ENCODE results near the gene IGF1R. TPM values are rescaled to one million over a fixed set of nuclear protein-coding genes. Genes with fewer than 3 reads are reported as not detected.

The IGF1R gene
- total RNA-seq, 2 donors from 2014 or later = 115 to 119 TPM

DNA sequence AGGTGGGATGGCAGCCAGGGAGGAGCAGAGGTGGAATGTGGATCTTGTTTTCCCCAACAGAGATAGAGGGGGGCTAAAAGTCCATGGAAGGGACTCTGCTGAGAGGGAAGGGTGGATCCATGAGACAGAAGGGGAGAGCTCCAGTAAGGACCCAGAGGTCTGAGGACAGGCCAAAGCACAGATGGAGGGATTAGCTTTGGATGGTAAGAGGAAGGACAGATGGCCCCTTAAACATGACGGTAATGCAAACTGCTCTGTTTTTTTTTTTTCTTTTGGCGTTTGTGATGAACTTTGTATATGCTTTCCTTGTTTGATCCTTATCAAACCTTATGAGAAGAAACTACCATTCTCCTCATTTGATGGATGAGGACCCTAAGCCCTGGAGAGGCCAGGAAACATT, 96.2 kb downstream of the IGF1R start:
- Mint-ChIP-seq H3K4me1 (peaks cover 56% of the 10 kb centered on the region), H3K9me3 (no peaks in the 10 kb centered on the region), H3K27me3 (ENCODE audit: insufficient read depth) (no peaks in the 10 kb centered on the region), H3K36me3 (ENCODE audit: low read depth) (peaks cover 2% of the 10 kb centered on the region), H3K27ac (no peak overlapping the region), H3K4me3 (no peak overlapping the region)
- no peak overlapping the region for H3K9ac ChIP-seq (ENCODE audit: extremely low read depth, low read length, poor library complexity, severe bottlenecking)
- H3K4me1 ChIP-seq (ENCODE audit: control insufficient read depth, insufficient read depth, low read length) = no peaks in the 10 kb centered on the region
- H3K27ac ChIP-seq (ENCODE audit: low read depth, low read length) = no peak overlapping the region
- no peaks in the 10 kb centered on the region for H3K9me3 ChIP-seq (ENCODE audit: control insufficient read depth, low read length)
- no peaks in the 10 kb centered on the region for H3K36me3 ChIP-seq (ENCODE audit: control insufficient read depth, insufficient read depth, low read length)
- no peaks in the 10 kb centered on the region for H3K27me3 ChIP-seq (ENCODE audit: control insufficient read depth, insufficient read depth, low read length, poor library complexity, severe bottlenecking)
- 100% methylated on average over 1 of the region's 2 CpGs; no CpG with 5 or more reads in 1 of the 2 experiments for WGBS, 2 experiments (ENCODE audit: insufficient coverage in 1 of 2, insufficient read length in 1 of 2)
- TF ChIP-seq, protein P1, sequence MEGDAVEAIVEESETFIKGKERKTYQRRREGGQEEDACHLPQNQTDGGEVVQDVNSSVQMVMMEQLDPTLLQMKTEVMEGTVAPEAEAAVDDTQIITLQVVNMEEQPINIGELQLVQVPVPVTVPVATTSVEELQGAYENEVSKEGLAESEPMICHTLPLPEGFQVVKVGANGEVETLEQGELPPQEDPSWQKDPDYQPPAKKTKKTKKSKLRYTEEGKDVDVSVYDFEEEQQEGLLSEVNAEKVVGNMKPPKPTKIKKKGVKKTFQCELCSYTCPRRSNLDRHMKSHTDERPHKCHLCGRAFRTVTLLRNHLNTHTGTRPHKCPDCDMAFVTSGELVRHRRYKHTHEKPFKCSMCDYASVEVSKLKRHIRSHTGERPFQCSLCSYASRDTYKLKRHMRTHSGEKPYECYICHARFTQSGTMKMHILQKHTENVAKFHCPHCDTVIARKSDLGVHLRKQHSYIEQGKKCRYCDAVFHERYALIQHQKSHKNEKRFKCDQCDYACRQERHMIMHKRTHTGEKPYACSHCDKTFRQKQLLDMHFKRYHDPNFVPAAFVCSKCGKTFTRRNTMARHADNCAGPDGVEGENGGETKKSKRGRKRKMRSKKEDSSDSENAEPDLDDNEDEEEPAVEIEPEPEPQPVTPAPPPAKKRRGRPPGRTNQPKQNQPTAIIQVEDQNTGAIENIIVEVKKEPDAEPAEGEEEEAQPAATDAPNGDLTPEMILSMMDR (conservative IDR thresholded peaks at IDR 0.05) = no peak
- DNase-seq = no peak
- H3K4me3 ChIP-seq (ENCODE audit: low read length) = no peak overlapping the region

DNA sequence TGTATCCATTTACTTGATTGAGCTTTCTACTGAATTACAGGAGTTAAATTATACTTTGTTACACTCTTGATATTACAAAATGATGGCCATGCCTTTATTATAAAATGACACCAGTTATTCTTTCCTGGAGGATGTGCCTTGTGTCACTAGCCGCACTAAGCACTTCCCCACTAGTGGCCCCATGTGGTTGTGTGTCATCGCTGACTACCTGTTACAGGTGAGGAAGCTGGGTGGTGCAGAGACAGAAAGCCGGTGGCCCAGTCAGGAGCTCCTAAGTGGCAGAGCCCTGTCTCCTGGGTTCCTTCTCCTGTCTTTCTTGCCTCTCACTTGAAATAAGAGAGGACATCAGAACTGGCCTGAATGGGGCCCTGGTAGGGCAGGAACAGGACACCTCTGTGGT, 96.8 kb downstream of the IGF1R start:
- H3K9ac ChIP-seq (ENCODE audit: extremely low read depth, low read length, poor library complexity, severe bottlenecking) = no peak overlapping the region

DNA sequence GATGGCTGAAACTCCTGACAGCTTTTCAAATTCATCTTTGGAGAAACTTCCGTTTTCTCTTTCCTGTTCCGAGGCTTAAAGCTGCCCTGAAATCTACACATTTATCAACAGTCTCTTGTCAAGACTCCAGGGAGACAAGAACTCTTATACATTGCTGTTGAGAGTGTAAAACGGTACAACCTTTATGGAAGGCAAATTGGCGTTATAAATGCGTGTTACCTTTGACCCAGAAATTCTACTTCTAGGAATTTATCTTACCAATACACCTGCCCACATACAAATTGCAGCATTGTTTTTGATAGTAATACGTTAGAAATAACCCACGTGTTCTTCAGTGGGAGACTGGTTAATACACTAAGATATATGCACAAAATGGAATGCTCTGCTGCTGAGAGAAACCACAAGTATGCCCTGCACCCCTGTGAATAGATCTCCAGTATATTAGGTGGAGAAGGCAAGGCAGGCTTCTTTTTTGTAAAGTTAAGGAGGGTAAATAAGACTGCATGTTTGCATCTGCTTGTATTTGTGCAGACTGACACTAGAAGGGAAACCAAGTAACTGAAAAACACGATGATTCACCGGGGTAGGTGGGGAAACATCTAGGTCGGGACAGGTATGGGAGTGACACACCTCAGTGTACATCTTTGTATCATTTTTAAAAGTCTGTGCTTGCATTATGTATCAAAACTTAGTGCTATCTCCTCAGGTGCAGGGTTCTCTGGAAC, 97.5 kb downstream of the IGF1R start:
- no peaks in the 10 kb centered on the region for H3K27me3 ChIP-seq (ENCODE audit: control insufficient read depth, insufficient read depth, low read length, poor library complexity, severe bottlenecking)
- H3K4me1 ChIP-seq (ENCODE audit: control insufficient read depth, insufficient read depth, low read length) = no peaks in the 10 kb centered on the region
- 93 to 94% methylated on average over 9 to 10 of the region's 10 CpGs for WGBS, 2 experiments (ENCODE audit: insufficient coverage in 1 of 2, insufficient read length in 1 of 2)
- Mint-ChIP-seq H3K4me1 (peaks cover 50% of the 10 kb centered on the region), H3K4me3 (no peak overlapping the region), H3K9me3 (no peaks in the 10 kb centered on the region), H3K27ac (no peak overlapping the region), H3K27me3 (ENCODE audit: insufficient read depth) (no peaks in the 10 kb centered on the region), H3K36me3 (ENCODE audit: low read depth) (peaks cover 2% of the 10 kb centered on the region)
- no peaks in the 10 kb centered on the region for H3K36me3 ChIP-seq (ENCODE audit: control insufficient read depth, insufficient read depth, low read length)
- H3K27ac ChIP-seq (ENCODE audit: low read depth, low read length) = no peak overlapping the region
- TF ChIP-seq, protein P1 (conservative IDR thresholded peaks at IDR 0.05) = no peak
- H3K4me3 ChIP-seq (ENCODE audit: low read length) = no peak overlapping the region
- no peaks in the 10 kb centered on the region for H3K9me3 ChIP-seq (ENCODE audit: control insufficient read depth, low read length)
- DNase-seq = no peak
- no peak overlapping the region for H3K9ac ChIP-seq (ENCODE audit: extremely low read depth, low read length, poor library complexity, severe bottlenecking)

More for the DNA sequence above, 96.8 kb downstream of the IGF1R start:
- peaks cover 53% of the 10 kb centered on the region for H3K4me1 Mint-ChIP-seq
- DNase-seq = no peak
- TF ChIP-seq, protein P1 (conservative IDR thresholded peaks at IDR 0.05) = no peak
- Histone ChIP-seq H3K36me3 (ENCODE audit: control insufficient read depth, insufficient read depth, low read length) (no peaks in the 10 kb centered on the region), H3K9me3 (ENCODE audit: control insufficient read depth, low read length) (no peaks in the 10 kb centered on the region), H3K4me3 (ENCODE audit: low read length) (no peak overlapping the region), H3K27ac (ENCODE audit: low read depth, low read length) (no peak overlapping the region), H3K4me1 (ENCODE audit: control insufficient read depth, insufficient read depth, low read length) (no peaks in the 10 kb centered on the region), H3K27me3 (ENCODE audit: control insufficient read depth, insufficient read depth, low read length, poor library complexity, severe bottlenecking) (no peaks in the 10 kb centered on the region)
- H3K27me3 Mint-ChIP-seq (ENCODE audit: insufficient read depth) = no peaks in the 10 kb centered on the region
- H3K9me3 Mint-ChIP-seq = no peaks in the 10 kb centered on the region
- H3K4me3 Mint-ChIP-seq = no peak overlapping the region
- peaks cover 2% of the 10 kb centered on the region for H3K36me3 Mint-ChIP-seq (ENCODE audit: low read depth)
- H3K27ac Mint-ChIP-seq = no peak overlapping the region
- WGBS, 2 experiments (ENCODE audit: insufficient coverage in 1 of 2, insufficient read length in 1 of 2) = 74 to 100% methylated on average over 2 to 3 of the region's 3 CpGs
